PC-3 (cell line): ENCODE data around the gene ACTN1. TPM values are rescaled to one million over a fixed set of nuclear protein-coding genes. Genes with fewer than 3 reads are reported as not detected.

ENCODE experiments used
- ATAC-seq: fragments of 200-7000 bp; cut with Tn5 transposase; 2 replicates; pipeline ENCODE4 v1.9.1; 2020; ENCODE audit warnings: mild to moderate bottlenecking, moderate library complexity
- BruUV-seq: library from RNA; stranded (reverse); fragments of 400-500 nt; replicated peaks from 2 replicates; lab custom pipeline; 2021; lab: Mats Ljungman, UMichigan
- CTCF ChIA-PET: fragments of 300-600 bp; sonication (Branson Sonifier 250); formaldehyde crosslinking; loops from one replicate; lab custom pipeline; 2022; ENCODE audit warnings: antibody characterized with exemption; lab: Charles Lee
- POLR2A ChIA-PET: fragments of 300-600 bp; sonication (Branson Sonifier 250); formaldehyde crosslinking; loops from one replicate; lab custom pipeline; 2022; ENCODE audit warnings: antibody characterized with exemption; ENCODE audit not compliant: unreplicated experiment; lab: Charles Lee
- DNase-seq: peaks from one replicate; pipeline ENCODE4 v3.0.0-alpha.2; 2015
- H2AFZ ChIP-seq: fragments of 300-600 bp; sonication (generic); 2 replicates; pipeline ENCODE4 v1.6.0; 2016; ENCODE audit warnings: antibody characterized with exemption, low read length
- H3F3A ChIP-seq: fragments of 300-600 bp; sonication (generic); one replicate; pipeline ENCODE4 v1.6.0; 2017; ENCODE audit warnings: antibody characterized with exemption, low read length, control low read depth, mild to moderate bottlenecking; ENCODE audit not compliant: unreplicated experiment
- H3K27ac ChIP-seq: fragments of 300-600 bp; sonication (generic); 2 replicates; pipeline ENCODE4 v1.5.1; 2016; ENCODE audit warnings: mild to moderate bottlenecking, low read length
- H3K27me3 ChIP-seq: fragments of 300-600 bp; sonication (generic); 2 replicates; pipeline ENCODE4 v1.6.1; 2016; ENCODE audit warnings: low read length, mixed read lengths
- H3K36me3 ChIP-seq: fragments of 300-600 bp; sonication (generic); 2 replicates; pipeline ENCODE4 v1.6.1; 2016; ENCODE audit warnings: low read depth, mixed run types, low read length, mixed read lengths
- H3K4me1 ChIP-seq: fragments of 300-600 bp; sonication (generic); 2 replicates; pipeline ENCODE4 v1.5.1; 2016; ENCODE audit warnings: low read length; ENCODE audit not compliant: insufficient read depth
- H3K4me2 ChIP-seq: fragments of 300-600 bp; sonication (generic); 2 replicates; pipeline ENCODE4 v1.6.0; 2016; ENCODE audit warnings: low read length
- H3K4me3 ChIP-seq: fragments of 300-600 bp; sonication (generic); 2 replicates; pipeline ENCODE4 v1.5.1; 2016; ENCODE audit warnings: mild to moderate bottlenecking, low read length, mixed read lengths
- H3K79me2 ChIP-seq: fragments of 300-600 bp; sonication (generic); 2 replicates; pipeline ENCODE4 v1.6.1; 2017; ENCODE audit warnings: low read length, mixed read lengths
- H3K9ac ChIP-seq: fragments of 300-600 bp; sonication (generic); 2 replicates; pipeline ENCODE4 v1.6.0; 2016; ENCODE audit warnings: mild to moderate bottlenecking, low read length
- H3K9me2 ChIP-seq: fragments of 300-600 bp; sonication (generic); replicated peaks from 2 replicates; pipeline ENCODE4 v1.6.1; 2016; ENCODE audit warnings: mixed run types, low read length, mixed read lengths
- H3K9me3 ChIP-seq: fragments of 300-600 bp; sonication (generic); 2 replicates; pipeline ENCODE4 v1.6.1; 2016; ENCODE audit warnings: low read length, mixed read lengths
- H4K20me1 ChIP-seq: fragments of 300-600 bp; sonication (generic); 2 replicates; pipeline ENCODE4 v1.6.1; 2016; ENCODE audit warnings: low read length, mixed read lengths
- CTCF ChIP-seq: fragments of 300-600 bp; sonication (generic); conservative IDR thresholded peaks from 2 replicates; pipeline ENCODE4 v1.5.1; 2017; ENCODE audit warnings: antibody characterized with exemption, low read depth, mild to moderate bottlenecking, low read length
- EZH2 ChIP-seq: fragments of 300-600 bp; sonication (generic); IDR thresholded peaks from one replicate; pipeline ENCODE4 v1.6.1; 2017; ENCODE audit warnings: antibody characterized with exemption, mild to moderate bottlenecking, low read length; ENCODE audit not compliant: unreplicated experiment
- EZH2phosphoT487 ChIP-seq: fragments of 300-600 bp; sonication (generic); IDR thresholded peaks from 2 replicates; pipeline ENCODE4 v1.6.1; 2018; ENCODE audit warnings: mild to moderate bottlenecking, antibody characterized with exemption, low read length, borderline replicate concordance
- intact Hi-C: fragments of 100-400 bp; cut with micrococcal nuclease; formaldehyde crosslinking; loops from 2 replicates; pipeline ENCODE4 v1.9.0; 2023
- total RNA-seq: library from RNA; depleted of rRNA; stranded (reverse); fragments of >200 nt; gene quantifications from 2 replicates; pipeline ENCODE4 v1.2.3, GENCODE V29; 2014

Gene ACTN1
- total RNA-seq, 1 experiment from 2014 or later = 303 TPM

- CTCF ChIA-PET = no interaction called here
- POLR2A ChIA-PET = no interaction called here
- H3K27ac ChIP-seq = no peak overlapping the region
- peak; percentile 32 for DNase-seq
- no peak overlapping the region for H3K9ac ChIP-seq
- H3F3A ChIP-seq = no peaks in the 10 kb centered on the region
- H2AFZ ChIP-seq = no peak overlapping the region
- no peaks in the 10 kb centered on the region for H4K20me1 ChIP-seq
- intact Hi-C loops = no loop called here
- H3K9me2 ChIP-seq = no peaks in the 10 kb centered on the region
- H3K4me2 ChIP-seq = no peak overlapping the region
- no TSS peak for BruUV-seq
- no peaks in the 10 kb centered on the region for H3K79me2 ChIP-seq
- peaks cover 14% of the 10 kb centered on the region for H3K4me1 ChIP-seq
- peak; percentile 59 for ATAC-seq
- H3K36me3 ChIP-seq = peaks cover 2% of the 10 kb centered on the region; the same call in 1 of the 2 replicates
- TF ChIP-seq EZH2phosphoT487 (no peak), CTCF (no peak), EZH2 (no peak)
- no peak overlapping the region for H3K4me3 ChIP-seq
- H3K9me3 ChIP-seq = peaks cover 1% of the 10 kb centered on the region
- H3K27me3 ChIP-seq = no peaks in the 10 kb centered on the region
Measured at GRCh38 chr14:68841016-68841809, 137.9 kb downstream of the ACTN1 start.

DNA sequence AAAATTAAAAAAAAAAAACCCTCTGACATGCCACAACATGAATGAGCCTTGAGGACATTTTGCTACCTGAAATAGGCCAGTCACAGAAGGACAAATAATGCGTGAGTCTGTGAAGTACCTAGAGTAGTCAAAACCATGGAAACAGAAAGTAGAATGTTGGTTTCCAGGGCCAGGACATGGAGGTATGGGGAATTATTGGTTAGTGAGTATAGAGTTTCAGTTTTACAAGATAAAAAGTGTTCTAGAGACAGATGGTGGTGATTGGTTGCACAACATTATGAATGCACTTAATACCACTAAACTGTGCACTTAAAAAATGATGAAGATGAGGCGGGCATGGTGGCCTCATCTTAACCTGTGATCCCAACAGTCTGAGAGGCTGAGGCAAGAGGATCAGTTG, 138.6 kb downstream of the ACTN1 start:
- no peak for TF ChIP-seq EZH2phosphoT487
- TF ChIP-seq CTCF = no peak
- TF ChIP-seq EZH2 = no peak
- no TSS peak for BruUV-seq
- Histone ChIP-seq H3K4me1 (peaks cover 14% of the 10 kb centered on the region), H3K27me3 (no peaks in the 10 kb centered on the region), H3K4me2 (no peak overlapping the region), H3K4me3 (no peak overlapping the region), H3K27ac (no peak overlapping the region), H3K36me3 (peaks cover 10% of the 10 kb centered on the region; the same call in 1 of the 2 replicates), H3K79me2 (no peaks in the 10 kb centered on the region), H3K9me3 (peaks cover 6% of the 10 kb centered on the region), H3K9ac (no peak overlapping the region), H2AFZ (no peak overlapping the region), H3F3A (no peaks in the 10 kb centered on the region), H3K9me2 (no peaks in the 10 kb centered on the region), H4K20me1 (no peaks in the 10 kb centered on the region)
- ChIA-PET POLR2A (no interaction called here), CTCF (no interaction called here)
- ATAC-seq (no peak), DNase-seq (no peak)
- intact Hi-C loops = no loop called here

DNA sequence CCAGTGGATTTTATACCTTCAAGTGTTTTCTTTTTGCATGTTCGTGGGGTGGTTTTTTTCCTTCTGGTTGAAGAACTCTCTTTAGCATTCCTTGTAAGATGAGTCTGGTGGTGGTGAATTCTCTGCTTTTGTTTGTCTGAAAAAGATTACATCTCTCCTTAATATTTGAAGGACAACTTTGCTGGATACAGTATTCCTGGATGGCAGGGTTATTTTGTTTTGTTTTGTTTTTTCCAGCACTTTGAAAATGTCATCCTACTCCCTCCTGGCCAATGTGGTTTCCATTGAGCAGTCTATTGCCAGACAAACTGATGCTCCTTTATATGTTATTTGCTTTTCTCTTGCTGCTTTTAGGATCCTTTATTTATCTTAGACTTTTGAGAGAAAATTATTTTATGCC, 143.0 kb downstream of the ACTN1 start:
- Histone ChIP-seq H3K4me1 (peaks cover 6% of the 10 kb centered on the region), H3K9me2 (no peaks in the 10 kb centered on the region), H3F3A (no peaks in the 10 kb centered on the region), H3K9me3 (peaks cover 6% of the 10 kb centered on the region), H3K36me3 (peaks cover 10% of the 10 kb centered on the region; the same call in 1 of the 2 replicates), H3K4me3 (no peak overlapping the region), H4K20me1 (no peaks in the 10 kb centered on the region), H2AFZ (no peak overlapping the region), H3K27me3 (no peaks in the 10 kb centered on the region), H3K27ac (no peak overlapping the region), H3K9ac (no peak overlapping the region), H3K79me2 (no peaks in the 10 kb centered on the region), H3K4me2 (no peak overlapping the region)
- no peak for TF ChIP-seq CTCF
- TF ChIP-seq EZH2phosphoT487 = no peak
- TF ChIP-seq EZH2 = no peak
- ATAC-seq (no peak), DNase-seq (no peak)
- BruUV-seq = no TSS peak
- CTCF ChIA-PET = no interaction called here
- POLR2A ChIA-PET = no interaction called here
- intact Hi-C loops = no loop called here
